Measurements from ENCODE around the gene FAM222B.

- TF ChIP-seq CTCF (IDR thresholded peaks at IDR 0.05) (no peak), EZH2 (IDR thresholded peaks at IDR 0.05) (no peak), EZH2phosphoT487 (IDR thresholded peaks at IDR 0.05) (no peak)
Measured at GRCh38 chr17:28875848-28876550, 33.4 kb upstream of the FAM222B start.
